Posterior vena cava (tissue), 2 donors: ENCODE measurements around the gene ALS2CL. TPM values are rescaled to one million over a fixed set of nuclear protein-coding genes. Genes with fewer than 3 reads are reported as not detected.

Experiments
- DNase-seq: peaks from one replicate; pipeline ENCODE4 v3.0.0-alpha.2; 2020; ENCODE audit warnings: low spot score
- intact Hi-C, 2 donors: fragments of 100-400 bp; cut with DNase I; formaldehyde crosslinking; loops; one replicate each; pipeline versions ENCODE4 v1.14.1 to v1.14.2; 2022 to 2023
- total RNA-seq, 2 donors: library from RNA; stranded (reverse); fragmentation: NEBNext Ultra II Directional; extraction: Animal tissue kit (Norgen Biotek cat#: 25700); gene quantifications; one replicate each; pipeline ENCODE4 v1.2.1, GENCODE V29; 2021
- donor health status: DM: yes; HTN: yes; CAD: no.
- donor health status: DM: yes; HTN: yes; CAD: no.

The ALS2CL gene
- total RNA-seq, 2 donors from 2014 or later = 12.1 to 12.5 TPM

GRCh38 chr3:46693892-46694226, 380 bp upstream of the ALS2CL start:
- intact Hi-C loops = no loop called here
- DNase-seq = no peak

GRCh38 chr3:46692566-46692990, 901 bp downstream of the ALS2CL start:
- intact Hi-C loops = no loop called here
- DNase-seq = no peak

- no peak for DNase-seq
- intact Hi-C loops = no loop called here
These were observed 2.7 kb downstream of the ALS2CL start for GRCh38 chr3:46690798-46691197.

GRCh38 chr3:46685446-46685845, 8.0 kb downstream of the ALS2CL start:
- intact Hi-C loops = no loop called here
- DNase-seq = no peak

- intact Hi-C loops = no loop called here
- no peak for DNase-seq
These were observed 8.6 kb downstream of the ALS2CL start for GRCh38 chr3:46684891-46685290.

GRCh38 chr3:46682974-46683373, 10.5 kb downstream of the ALS2CL start:
- DNase-seq = no peak
- intact Hi-C loops = no loop called here

- no peak for DNase-seq
- intact Hi-C loops = no loop called here
These were observed 11.5 kb downstream of the ALS2CL start for GRCh38 chr3:46681856-46682540.

GRCh38 chr3:46681387-46681786, 12.1 kb downstream of the ALS2CL start:
- no peak for DNase-seq
- intact Hi-C loops = no loop called here

GRCh38 chr3:46680298-46680826, 13.1 kb downstream of the ALS2CL start:
- intact Hi-C loops = no loop called here
- no peak for DNase-seq

- intact Hi-C loops = no loop called here
- DNase-seq = no peak
These were observed 13.8 kb downstream of the ALS2CL start for GRCh38 chr3:46679681-46680080.

GRCh38 chr3:46678280-46678679, 15.2 kb downstream of the ALS2CL start:
- no peak for DNase-seq
- intact Hi-C loops = no loop called here

- intact Hi-C loops = no loop called here
- DNase-seq = no peak
These were observed 16.1 kb downstream of the ALS2CL start for GRCh38 chr3:46677411-46677726.

- DNase-seq = no peak
- intact Hi-C loops = no loop called here
These were observed 16.7 kb downstream of the ALS2CL start for GRCh38 chr3:46676601-46677410.

- intact Hi-C loops = no loop called here
- DNase-seq = peak; percentile 69
These were observed 17.5 kb downstream of the ALS2CL start for GRCh38 chr3:46675843-46676567.

GRCh38 chr3:46675426-46675825, 18.1 kb downstream of the ALS2CL start:
- intact Hi-C loops = no loop called here
- DNase-seq = peak; percentile 36

- intact Hi-C loops = no loop called here
- peak; percentile 68 for DNase-seq
These were observed 19.2 kb downstream of the ALS2CL start for GRCh38 chr3:46674031-46674845.

GRCh38 chr3:46673151-46674030, 20.1 kb downstream of the ALS2CL start:
- peak; percentile 45 for DNase-seq

GRCh38 chr3:46672349-46672695, 21.2 kb downstream of the ALS2CL start:
- intact Hi-C loops = no loop called here
- peak; percentile 59 for DNase-seq

More at GRCh38 chr3:46673151-46674030, 20.1 kb downstream of the ALS2CL start:
- intact Hi-C loops = no loop called here
